A172 (cell line): Measurements from ENCODE around the gene ARHGEF16. TPM values are rescaled to one million over a fixed set of nuclear protein-coding genes. Genes with fewer than 3 reads are reported as not detected.
A peak's percentile ranks its signal among the peaks of the same experiment; 100 is the strongest.

Source experiments
- DNase-seq: peaks from one replicate; pipeline ENCODE4 v3.0.0-alpha.2; 2015; ENCODE audit warnings: low spot score
- total RNA-seq: library from RNA; depleted of rRNA; stranded (reverse); fragments of >200 nt; shearing (Covaris generic); gene quantifications from 2 replicates; pipeline ENCODE4 v1.2.3, GENCODE V29; 2014

Gene ARHGEF16
- total RNA-seq, 1 experiment from 2014 or later: 3.6 TPM

DNA sequence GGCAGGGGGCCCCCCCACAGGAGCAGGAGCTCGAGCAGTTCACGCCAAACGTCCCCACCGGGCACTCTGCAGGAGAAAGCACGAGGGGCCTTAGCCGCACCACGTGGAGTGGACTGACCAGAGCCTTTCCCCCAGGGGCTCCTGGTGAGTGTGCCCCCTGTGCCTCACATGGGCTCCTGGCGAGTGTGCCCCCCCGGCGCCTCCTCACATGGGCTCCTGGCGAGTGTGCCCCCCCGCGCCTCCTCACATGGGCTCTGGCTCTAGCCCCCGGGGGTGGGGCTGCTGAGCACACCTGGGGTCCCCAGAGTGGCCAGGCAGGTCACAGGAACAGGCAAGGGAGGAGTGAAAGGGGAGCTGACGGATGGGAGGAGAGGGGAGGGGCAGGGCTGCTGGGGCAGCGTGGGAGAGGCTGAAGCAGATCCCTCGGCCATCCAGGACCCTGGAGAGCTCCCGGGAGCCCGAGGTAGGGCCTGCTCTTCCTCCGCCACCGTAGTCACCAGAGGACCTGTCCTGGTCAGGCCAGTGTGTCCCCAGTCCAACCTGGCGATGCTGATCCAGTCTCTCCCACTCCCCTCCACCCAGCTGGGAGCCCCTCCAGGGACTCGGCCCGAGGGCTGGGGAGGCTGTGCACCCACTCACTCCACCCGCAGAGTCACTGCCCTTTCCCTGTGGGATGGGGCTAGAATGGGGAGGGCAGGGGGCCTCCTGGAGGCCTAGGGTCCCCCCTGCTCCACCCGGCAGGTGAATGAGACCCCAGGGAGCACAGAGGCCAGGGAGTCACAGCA is 47.6 kb downstream of the ARHGEF16 start:
- peak; percentile 27 for DNase-seq

DNA sequence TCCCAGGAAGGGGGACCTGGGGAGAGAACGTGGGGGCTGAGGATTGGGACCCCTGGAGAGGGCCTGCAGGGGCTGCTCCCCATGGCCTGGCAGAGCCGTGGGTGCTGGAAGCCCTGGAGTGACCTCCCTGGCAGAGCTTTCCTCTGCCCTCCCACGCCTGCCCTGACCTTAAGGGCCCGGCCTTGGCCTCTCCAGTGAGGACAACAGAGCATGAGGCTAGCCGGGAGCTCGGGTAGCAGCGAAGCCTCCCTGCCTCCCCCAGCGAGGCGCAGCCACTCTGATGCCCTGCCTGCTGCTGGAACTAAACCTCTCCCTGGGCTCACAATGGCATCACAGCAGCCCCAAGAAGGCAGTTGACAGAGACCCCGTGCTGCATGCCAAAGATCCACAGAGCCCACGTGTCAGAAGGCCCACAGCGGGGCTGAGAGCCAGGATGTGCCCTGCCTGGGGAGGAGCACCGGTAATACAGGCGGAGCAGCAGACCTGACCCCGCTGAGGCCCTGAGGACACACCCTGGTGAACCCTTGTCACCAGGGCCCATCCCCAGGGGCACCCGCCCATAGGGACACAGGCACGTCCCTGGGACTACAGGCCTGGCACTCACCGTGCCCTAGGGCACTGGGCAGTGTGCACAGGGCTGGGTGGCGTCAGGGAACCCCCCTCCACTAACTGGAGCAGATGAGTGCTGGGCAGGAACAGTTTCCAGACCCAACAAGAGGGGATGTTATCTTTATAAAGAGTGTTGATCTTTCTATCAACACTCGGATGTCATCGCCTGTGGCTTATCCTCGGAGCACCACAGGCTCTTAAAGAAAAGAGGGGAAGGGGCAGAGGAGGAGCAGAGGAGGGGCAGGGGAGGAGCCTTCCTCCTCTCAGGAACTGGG is 48.4 kb downstream of the ARHGEF16 start:
- DNase-seq: no peak

DNA sequence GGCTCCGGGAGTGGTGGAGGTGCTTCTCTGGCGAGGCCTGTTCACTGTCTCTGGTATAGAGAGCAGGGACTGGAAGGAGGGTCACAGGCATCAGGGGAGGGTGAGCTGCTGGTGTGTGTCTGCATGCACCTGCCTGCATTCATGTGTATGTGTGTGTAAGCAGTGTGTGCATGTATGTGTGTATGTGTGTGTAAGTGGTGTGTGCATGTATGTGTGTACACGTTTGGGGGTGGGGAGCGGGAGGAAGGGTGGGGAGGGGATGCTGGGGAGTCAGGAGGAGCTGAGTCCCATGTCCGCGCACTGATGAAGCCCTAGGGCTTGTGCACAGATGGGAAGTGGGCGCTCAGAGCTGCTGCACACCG is 49.0 kb downstream of the ARHGEF16 start:
- no peak for DNase-seq

DNA sequence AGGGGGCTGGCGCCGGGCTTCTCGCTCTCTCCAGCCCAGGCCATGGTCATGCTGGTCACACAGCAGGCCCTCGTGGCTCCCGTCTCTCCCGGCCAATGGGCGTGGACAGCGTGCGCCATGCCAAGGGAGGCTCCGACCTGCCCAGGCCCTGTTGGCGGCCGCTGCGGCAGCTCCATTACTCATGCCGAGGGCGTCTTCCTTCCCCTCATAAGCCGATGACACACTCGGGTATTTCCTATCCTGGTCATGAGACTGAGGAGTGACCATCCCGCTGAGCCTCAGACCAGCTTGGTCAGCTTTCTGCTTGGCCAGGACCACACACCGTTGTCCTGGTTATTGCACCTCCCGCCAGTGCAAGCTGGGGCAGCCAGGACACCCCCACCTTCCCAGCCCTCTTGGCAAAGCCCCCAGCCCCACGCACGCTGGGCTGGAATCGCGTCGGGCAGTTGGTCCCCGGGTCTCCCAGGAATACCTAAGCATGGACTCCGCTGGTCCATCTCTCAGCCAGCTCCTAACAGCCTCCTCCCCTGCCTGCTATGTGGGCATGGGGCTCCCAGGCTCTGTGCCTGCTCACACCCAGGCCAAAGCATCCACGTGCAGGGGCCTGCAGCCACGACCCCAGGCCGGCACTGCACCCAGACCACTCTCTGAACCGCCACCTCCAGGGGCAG is 49.8 kb downstream of the ARHGEF16 start:
- peak; percentile 94 for DNase-seq

GRCh38 chr1:3504822-3505153 is 50.3 kb downstream of the ARHGEF16 start:
- peak; percentile 64 for DNase-seq

DNA sequence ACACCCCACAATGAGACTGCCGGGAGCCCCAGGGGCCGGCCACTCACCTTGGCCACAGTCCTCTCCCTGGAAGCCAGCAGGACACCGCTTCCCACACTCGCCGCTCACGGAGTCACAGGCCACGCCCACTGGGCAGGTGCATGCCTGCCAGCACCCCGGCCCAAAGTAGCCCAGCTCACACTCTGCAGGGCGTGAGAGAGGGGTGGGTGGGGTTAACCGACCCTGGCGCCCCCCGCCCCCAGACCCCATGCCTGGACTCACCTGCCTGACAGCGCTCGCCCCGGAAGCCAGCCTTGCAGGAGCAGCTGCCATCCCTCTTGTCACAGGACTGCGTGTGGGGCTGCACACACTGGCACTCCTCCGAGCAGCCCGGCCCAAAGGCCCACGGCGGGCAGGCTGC is 50.7 kb downstream of the ARHGEF16 start:
- DNase-seq: no peak

GRCh38 chr1:3506041-3506440 is 51.6 kb downstream of the ARHGEF16 start:
- no peak for DNase-seq

DNA sequence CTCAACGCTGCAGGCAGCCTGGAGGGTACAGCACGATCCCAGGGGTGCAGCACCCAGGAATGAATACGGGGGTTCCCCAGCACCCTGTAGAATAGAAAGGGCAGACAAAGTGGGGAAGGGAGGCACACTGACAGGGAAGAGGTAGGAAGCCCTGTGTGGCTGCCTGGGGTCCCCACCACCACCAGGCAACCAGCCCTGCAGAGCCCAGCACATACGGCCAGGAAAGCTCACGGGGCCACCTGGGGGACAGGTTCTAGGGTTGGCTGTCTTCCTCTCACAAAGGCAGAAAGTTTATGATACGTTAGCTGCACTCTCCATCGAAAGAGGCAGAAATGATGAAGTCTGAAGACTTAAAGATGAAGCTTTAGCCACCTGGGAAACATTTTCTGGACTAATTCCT is 52.5 kb downstream of the ARHGEF16 start:
- DNase-seq: no peak

- no peak for DNase-seq
Observed at GRCh38 chr1:3507636-3508275, 53.3 kb downstream of the ARHGEF16 start.

GRCh38 chr1:3508757-3509415 is 54.4 kb downstream of the ARHGEF16 start:
- no peak for DNase-seq

DNA sequence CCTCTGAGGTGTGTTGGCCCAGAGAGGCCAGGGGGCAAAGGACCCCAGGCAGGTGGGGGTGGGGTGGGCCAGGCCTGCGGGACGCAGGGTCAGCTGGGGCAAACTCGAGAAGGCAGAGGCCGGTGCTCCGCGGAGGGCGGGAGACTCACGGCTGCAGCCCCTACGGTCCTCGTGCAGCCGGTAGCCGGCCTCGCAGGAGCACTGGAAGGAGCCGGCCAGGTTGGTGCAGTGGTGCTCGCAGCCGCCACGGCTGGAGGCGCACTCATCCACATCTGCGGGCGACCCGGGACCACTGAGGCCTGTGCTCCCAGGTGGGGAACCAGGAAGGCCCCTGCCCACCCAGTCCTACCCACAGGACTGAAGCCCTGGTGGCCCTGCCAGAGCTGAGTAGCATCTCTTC is 55.3 kb downstream of the ARHGEF16 start:
- DNase-seq: no peak

- peak; percentile 65 for DNase-seq
Observed at GRCh38 chr1:3510136-3510955, 55.9 kb downstream of the ARHGEF16 start.

GRCh38 chr1:3510956-3511250 is 56.4 kb downstream of the ARHGEF16 start:
- no peak for DNase-seq

- DNase-seq: no peak
Observed at GRCh38 chr1:3511306-3511705, 56.8 kb downstream of the ARHGEF16 start.

DNA sequence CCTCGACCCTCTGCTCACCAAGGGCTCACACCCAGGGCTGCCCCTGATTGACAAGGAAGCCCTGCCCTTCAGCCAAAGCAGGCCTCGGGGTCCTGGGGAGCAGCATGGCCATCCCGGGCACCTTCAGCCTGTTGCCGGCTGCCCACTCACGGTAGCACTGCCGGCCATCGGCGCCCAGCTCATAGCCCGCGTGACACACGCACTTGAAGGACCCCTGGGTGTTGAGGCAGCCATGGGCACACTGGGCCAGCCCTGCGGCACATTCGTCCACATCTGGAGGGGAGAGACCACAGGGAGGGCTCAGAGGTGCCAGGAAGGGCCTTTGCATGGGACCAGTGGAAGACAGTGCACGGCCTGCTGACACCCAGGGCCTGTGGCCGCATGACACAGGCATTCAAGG is 57.4 kb downstream of the ARHGEF16 start:
- no peak for DNase-seq

GRCh38 chr1:3514404-3514803 is 59.9 kb downstream of the ARHGEF16 start:
- no peak for DNase-seq

GRCh38 chr1:3515272-3515671 is 60.8 kb downstream of the ARHGEF16 start:
- no peak for DNase-seq

DNA sequence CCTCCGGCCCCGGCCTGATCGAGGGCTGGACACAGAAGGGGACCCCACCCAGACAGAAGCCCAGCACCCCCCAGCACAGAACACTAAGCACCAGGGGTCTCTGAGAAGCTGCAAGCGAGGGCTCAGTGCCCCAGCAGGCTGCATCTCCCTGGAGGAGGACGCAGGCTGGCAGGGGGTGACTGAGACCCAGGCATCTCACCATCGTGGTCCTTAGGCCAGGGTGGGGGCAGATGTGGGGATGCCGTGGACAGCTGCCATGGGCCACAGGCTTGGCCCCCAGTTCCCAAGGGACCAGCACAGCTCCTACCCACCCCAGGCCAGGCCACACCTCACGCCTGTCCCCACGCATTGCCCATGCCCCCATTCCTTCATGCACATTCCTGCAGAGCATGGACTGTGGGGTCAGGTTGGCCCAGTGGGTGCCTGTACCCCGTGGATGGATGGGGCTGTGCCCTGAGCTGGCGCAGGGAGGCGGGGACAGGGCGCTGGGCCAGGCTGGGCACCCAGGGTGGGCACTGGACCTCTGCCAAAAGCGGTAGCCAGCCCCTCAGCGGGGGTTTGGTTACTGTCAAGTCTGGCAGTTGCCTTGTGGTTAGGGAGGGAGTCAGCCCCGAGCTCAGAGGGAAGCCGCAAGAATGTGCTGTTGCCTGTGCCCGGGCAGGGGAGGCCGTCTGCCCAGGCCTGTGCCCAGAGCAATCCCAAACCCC is 61.5 kb downstream of the ARHGEF16 start:
- peak; percentile 71 for DNase-seq

GRCh38 chr1:3516481-3516869 is 62.0 kb downstream of the ARHGEF16 start:
- no peak for DNase-seq
